Mucosa of stomach (tissue), 1 donor: Measurements from ENCODE around the gene ATP1B3.
"Not testable (repeated sequence)": the region's sequence is repeated elsewhere in the genome, so short reads cannot be mapped to it uniquely, and the experiment has no call there.

ENCODE experiments used
- H3K27me3 ChIP-seq: one replicate; pipeline ENCODE4 v1.7.0; 2013; ENCODE audit warnings: mild to moderate bottlenecking, low read length; ENCODE audit not compliant: control insufficient read depth, insufficient read depth
- H3K36me3 ChIP-seq: one replicate; pipeline ENCODE4 v1.7.0; 2013; ENCODE audit warnings: low read length; ENCODE audit not compliant: control insufficient read depth, insufficient read depth
- H3K4me1 ChIP-seq: one replicate; pipeline ENCODE4 v1.7.0; 2013; ENCODE audit warnings: mild to moderate bottlenecking, low read length; ENCODE audit not compliant: control insufficient read depth, insufficient read depth
- H3K4me3 ChIP-seq: one replicate; pipeline ENCODE4 v1.7.0; 2013; ENCODE audit warnings: low read length
- H3K9ac ChIP-seq: one replicate; pipeline ENCODE4 v1.7.0; 2013; ENCODE audit warnings: mild to moderate bottlenecking, low read length, moderate library complexity
- H3K9me3 ChIP-seq: one replicate; pipeline ENCODE4 v1.7.0; 2013; ENCODE audit warnings: mild to moderate bottlenecking, low read length, moderate library complexity; ENCODE audit not compliant: control insufficient read depth
- donor health status: Pancreatic carcinoma.

The ATP1B3 gene

DNA sequence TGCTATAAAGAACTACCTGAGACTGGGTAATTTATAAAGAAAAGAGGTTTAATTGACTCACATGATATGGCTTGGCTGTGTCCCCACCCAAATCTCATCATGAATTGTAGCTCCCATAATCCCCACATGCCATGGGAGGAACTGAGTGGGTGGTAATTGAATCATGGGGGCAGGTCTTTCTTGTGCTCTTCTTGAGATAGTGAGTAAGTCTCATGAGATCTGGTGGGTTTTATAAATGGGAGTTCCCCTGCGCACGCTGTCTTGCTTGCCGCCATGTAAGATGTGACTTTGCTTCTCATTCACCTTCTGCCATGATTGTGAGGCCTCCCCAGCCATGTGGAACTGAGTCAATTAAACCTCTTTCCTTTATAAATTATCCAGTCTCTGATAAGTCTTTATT lies 12.1 kb downstream of the ATP1B3 start:
- not testable (repeated sequence) for H3K4me1 ChIP-seq, H3K27me3 ChIP-seq, H3K4me3 ChIP-seq, H3K36me3 ChIP-seq, H3K9ac ChIP-seq, H3K9me3 ChIP-seq

- no peak overlapping the region for H3K9ac ChIP-seq
- H3K4me1 ChIP-seq: no peaks in the 10 kb centered on the region
- H3K4me3 ChIP-seq: no peak overlapping the region
- no peaks in the 10 kb centered on the region for H3K27me3 ChIP-seq
- H3K9me3 ChIP-seq: no peaks in the 10 kb centered on the region
- no peaks in the 10 kb centered on the region for H3K36me3 ChIP-seq
These were observed 18.2 kb downstream of the ATP1B3 start for GRCh38 chr3:141894524-141895176.

DNA sequence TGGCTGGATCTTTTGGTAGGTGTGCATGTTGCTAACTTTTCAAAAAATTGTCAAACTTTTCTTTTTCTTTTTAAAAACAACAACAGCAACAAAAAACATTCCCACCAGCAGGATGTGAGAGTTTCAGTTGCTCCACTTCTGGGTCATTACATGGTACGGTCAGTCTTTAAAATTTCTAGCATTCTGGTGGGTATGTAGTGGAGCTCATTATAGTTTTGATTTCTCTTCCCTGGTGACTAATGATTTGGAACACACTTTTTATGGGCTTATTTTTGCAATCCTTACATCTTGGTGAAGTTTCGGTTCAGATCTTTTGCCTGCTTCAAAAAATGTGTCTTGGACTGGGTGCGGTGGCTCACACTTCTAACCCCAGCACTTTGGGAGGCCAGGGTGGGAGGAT lies 19.3 kb downstream of the ATP1B3 start:
- Histone ChIP-seq H3K4me3 (no peak overlapping the region), H3K4me1 (no peaks in the 10 kb centered on the region), H3K9me3 (no peaks in the 10 kb centered on the region), H3K36me3 (no peaks in the 10 kb centered on the region), H3K9ac (no peak overlapping the region), H3K27me3 (no peaks in the 10 kb centered on the region)

GRCh38 chr3:141898908-141899307 lies 22.5 kb downstream of the ATP1B3 start:
- no peaks in the 10 kb centered on the region for H3K9me3 ChIP-seq
- no peaks in the 10 kb centered on the region for H3K27me3 ChIP-seq
- no peak overlapping the region for H3K9ac ChIP-seq
- H3K4me1 ChIP-seq: no peaks in the 10 kb centered on the region
- H3K4me3 ChIP-seq: no peak overlapping the region
- H3K36me3 ChIP-seq: no peaks in the 10 kb centered on the region

- no peak overlapping the region for H3K4me3 ChIP-seq
- H3K9ac ChIP-seq: no peak overlapping the region
- no peaks in the 10 kb centered on the region for H3K4me1 ChIP-seq
- no peaks in the 10 kb centered on the region for H3K36me3 ChIP-seq
- H3K9me3 ChIP-seq: no peaks in the 10 kb centered on the region
- no peaks in the 10 kb centered on the region for H3K27me3 ChIP-seq
These were observed 23.9 kb downstream of the ATP1B3 start for GRCh38 chr3:141900343-141900742.

DNA sequence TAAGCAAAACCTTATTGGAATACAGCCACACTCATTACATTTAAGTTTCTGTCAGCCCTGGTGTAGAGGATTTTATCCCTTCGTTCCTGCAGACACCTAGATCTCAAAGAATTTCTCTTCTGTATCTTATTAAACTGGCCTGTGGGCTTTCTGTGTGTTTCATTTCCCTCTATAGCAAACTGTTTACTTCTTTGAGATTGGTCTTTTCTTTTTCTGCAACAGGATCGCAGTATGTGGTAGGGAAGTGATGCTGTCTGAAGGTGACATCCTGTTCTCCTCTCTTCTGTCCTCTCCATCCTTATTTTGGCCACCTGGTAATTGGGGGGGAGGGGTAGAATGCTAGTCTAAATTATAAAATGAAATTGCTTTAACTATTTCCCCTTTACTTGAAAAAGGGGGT lies 25.5 kb downstream of the ATP1B3 start:
- Histone ChIP-seq H3K27me3 (no peaks in the 10 kb centered on the region), H3K4me1 (no peaks in the 10 kb centered on the region), H3K9me3 (no peaks in the 10 kb centered on the region), H3K36me3 (no peaks in the 10 kb centered on the region), H3K9ac (no peak overlapping the region), H3K4me3 (no peak overlapping the region)

- Histone ChIP-seq H3K27me3 (no peaks in the 10 kb centered on the region), H3K36me3 (no peaks in the 10 kb centered on the region), H3K9me3 (no peaks in the 10 kb centered on the region), H3K4me3 (no peak overlapping the region), H3K4me1 (no peaks in the 10 kb centered on the region), H3K9ac (no peak overlapping the region)
These were observed 27.8 kb downstream of the ATP1B3 start for GRCh38 chr3:141904203-141904602.

DNA sequence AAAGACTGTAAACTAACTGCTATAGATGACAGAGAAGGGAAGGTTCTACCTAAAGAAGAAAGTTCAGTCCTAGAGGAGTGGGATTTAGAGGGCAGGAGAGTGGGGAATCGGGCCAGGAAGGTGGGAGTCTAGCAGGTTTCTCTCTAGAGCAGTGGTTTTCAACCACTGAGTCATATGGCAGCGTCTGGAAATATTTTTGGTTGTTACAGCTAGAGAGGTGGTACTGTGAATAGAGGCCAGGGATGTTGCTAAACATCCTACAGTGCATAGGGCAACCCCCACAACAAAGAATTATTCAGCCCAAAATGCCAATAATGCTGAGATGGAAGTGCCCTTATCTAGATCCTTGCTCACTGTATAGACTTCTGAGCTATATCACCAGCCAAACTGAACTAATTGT lies 28.7 kb downstream of the ATP1B3 start:
- no peaks in the 10 kb centered on the region for H3K36me3 ChIP-seq

GRCh38 chr3:141909408-141909807 lies 33.0 kb downstream of the ATP1B3 start:
- Histone ChIP-seq H3K4me3 (no peak overlapping the region), H3K9me3 (no peaks in the 10 kb centered on the region), H3K4me1 (no peaks in the 10 kb centered on the region), H3K27me3 (no peaks in the 10 kb centered on the region), H3K36me3 (no peaks in the 10 kb centered on the region), H3K9ac (no peak overlapping the region)

More for the DNA sequence above, 28.7 kb downstream of the ATP1B3 start:
- Histone ChIP-seq H3K9me3 (no peaks in the 10 kb centered on the region), H3K27me3 (no peaks in the 10 kb centered on the region), H3K9ac (no peak overlapping the region), H3K4me3 (no peak overlapping the region), H3K4me1 (no peaks in the 10 kb centered on the region)

DNA sequence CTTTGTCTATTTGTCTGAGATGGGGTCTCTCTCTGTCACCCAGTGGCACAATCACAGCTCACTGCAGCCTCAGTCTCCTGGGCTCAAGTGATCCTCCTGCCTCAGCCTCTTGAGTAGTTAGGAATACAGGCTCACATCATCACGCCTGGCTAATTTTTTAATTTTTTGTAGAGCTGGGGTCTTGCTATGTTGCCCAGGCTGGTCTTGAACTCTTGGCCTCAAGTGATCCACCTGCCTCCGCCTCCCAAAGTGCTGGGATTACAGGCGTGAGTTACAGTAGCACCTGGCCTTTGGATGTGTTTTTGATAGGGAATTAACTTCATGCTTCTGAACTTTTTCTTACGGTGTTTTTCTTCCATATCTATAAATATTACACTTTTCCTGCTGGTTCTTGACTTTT lies 33.5 kb downstream of the ATP1B3 start:
- not testable (repeated sequence) for H3K4me3 ChIP-seq, H3K36me3 ChIP-seq, H3K9me3 ChIP-seq, H3K9ac ChIP-seq, H3K27me3 ChIP-seq, H3K4me1 ChIP-seq

DNA sequence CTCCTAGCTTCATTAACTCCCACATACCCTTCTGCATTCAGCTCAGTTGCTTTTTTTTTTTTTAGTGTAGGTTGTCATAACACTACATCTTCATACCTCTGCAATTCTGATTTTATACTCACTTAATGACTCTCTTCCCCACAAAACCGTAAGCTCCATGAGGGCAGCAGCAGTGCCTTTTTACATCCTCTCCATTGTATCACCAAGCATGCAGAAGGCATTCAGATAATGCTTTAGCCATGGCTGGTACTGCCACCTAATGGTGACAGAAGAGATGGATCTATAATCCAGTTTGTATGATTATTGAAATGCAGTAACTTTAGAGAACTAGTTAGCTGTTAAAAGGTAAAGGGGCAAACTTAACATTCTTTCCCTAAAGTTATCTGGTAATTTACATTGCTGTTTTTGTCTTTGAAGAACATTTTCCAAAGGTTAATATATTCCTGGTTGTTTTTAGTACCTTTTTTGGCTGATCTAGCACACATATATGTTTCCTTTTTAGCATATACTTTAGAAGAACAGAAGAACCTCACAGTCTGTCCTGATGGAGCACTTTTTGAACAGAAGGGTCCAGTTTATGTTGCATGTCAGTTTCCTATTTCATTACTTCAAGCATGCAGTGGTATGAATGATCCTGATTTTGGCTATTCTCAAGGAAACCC lies 36.8 kb downstream of the ATP1B3 start:
- Histone ChIP-seq H3K9ac (no peak overlapping the region), H3K36me3 (no peaks in the 10 kb centered on the region), H3K27me3 (no peaks in the 10 kb centered on the region), H3K4me3 (no peak overlapping the region), H3K9me3 (no peaks in the 10 kb centered on the region), H3K4me1 (no peaks in the 10 kb centered on the region)

- Histone ChIP-seq H3K36me3 (no peaks in the 10 kb centered on the region), H3K9ac (no peak overlapping the region), H3K27me3 (no peaks in the 10 kb centered on the region), H3K4me1 (no peaks in the 10 kb centered on the region), H3K4me3 (no peak overlapping the region), H3K9me3 (no peaks in the 10 kb centered on the region)
These were observed 37.9 kb downstream of the ATP1B3 start for GRCh38 chr3:141914311-141914710.

- no peaks in the 10 kb centered on the region for H3K27me3 ChIP-seq
- no peaks in the 10 kb centered on the region for H3K4me1 ChIP-seq
- no peak overlapping the region for H3K9ac ChIP-seq
- H3K36me3 ChIP-seq: no peaks in the 10 kb centered on the region
- no peak overlapping the region for H3K4me3 ChIP-seq
- H3K9me3 ChIP-seq: no peaks in the 10 kb centered on the region
These were observed 38.6 kb downstream of the ATP1B3 start for GRCh38 chr3:141915016-141915415.
